Raji (cell line): ENCODE data around the gene MACROD2.

Experiments
- POLR2A ChIP-seq: IDR thresholded peaks from 2 replicates; pipeline ENCODE4 v1.6.1; 2011; ENCODE audit warnings: low read depth, low read length, control low read depth; ENCODE audit not compliant: insufficient read depth

The MACROD2 gene

DNA sequence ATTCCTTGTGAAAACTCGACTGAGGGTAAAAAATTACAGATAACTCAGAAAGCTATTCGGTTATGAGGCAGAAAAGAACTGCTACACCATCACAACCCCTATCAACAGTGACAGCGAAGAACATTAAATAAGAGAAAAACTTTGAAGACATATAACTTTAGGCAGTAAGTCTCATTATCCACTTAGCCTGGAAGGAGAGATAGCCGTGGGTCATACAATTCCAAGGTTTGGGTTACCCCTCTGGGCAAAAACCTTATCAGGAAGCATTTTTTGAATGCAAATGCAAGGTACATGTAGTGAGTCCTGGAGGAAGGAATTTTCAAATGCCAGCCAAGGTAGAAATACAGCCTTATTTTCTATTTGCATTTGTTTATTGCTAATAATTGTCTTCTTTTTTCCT, 212.3 kb downstream of the MACROD2 start:
- no peak for TF ChIP-seq POLR2A

- no peak for TF ChIP-seq POLR2A
Observed at GRCh38 chr20:14208956-14209355, 213.6 kb downstream of the MACROD2 start.

DNA sequence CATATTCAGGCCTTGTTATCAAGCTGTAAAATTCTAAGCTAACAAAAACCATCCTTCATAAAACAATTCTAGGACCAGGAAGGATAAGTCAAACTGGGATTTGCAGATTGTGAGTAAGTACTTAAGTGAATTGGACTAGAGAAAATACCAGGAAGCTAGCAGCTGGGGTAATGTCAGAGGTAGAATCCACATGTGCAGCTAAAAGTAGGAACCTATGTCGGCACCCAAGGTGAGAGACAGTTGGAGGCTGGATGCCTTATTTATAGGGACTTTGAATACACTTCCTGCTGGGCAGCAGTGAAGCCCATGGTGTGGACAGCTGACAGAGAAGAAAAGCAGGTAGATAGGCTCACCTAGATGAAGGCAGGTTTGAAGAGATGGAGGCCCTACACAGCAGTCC, 214.8 kb downstream of the MACROD2 start:
- TF ChIP-seq POLR2A, result no peak

DNA sequence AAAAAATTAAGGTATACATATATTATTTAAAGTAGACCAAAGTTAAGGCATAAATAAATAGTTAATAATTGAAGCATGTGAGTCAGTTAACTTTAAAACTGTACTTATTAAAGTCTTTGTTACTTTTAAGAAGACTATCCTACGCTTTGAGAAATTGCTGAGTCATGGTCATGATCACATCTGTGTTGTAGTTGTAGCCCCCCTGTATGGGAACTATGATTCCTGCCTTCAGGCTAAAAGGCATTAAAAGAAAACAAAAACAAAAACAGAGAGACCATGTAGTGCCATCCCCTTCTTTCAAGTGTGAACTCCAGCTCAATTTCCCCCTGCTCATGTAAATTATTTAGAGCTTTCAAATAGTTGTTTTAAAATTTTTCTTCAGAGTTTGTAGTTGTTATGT, 218.7 kb downstream of the MACROD2 start:
- TF ChIP-seq POLR2A, result no peak

GRCh38 chr20:14219801-14220461, 224.6 kb downstream of the MACROD2 start:
- TF ChIP-seq POLR2A, result no peak

- TF ChIP-seq POLR2A, result no peak
Observed at GRCh38 chr20:14220986-14221385, 225.7 kb downstream of the MACROD2 start.

GRCh38 chr20:14223806-14224205, 228.5 kb downstream of the MACROD2 start:
- TF ChIP-seq POLR2A, result no peak

GRCh38 chr20:14232650-14233049, 237.3 kb downstream of the MACROD2 start:
- TF ChIP-seq POLR2A, result no peak

- no peak for TF ChIP-seq POLR2A
Observed at GRCh38 chr20:14234666-14235295, 239.5 kb downstream of the MACROD2 start.

GRCh38 chr20:14235355-14235754, 240.0 kb downstream of the MACROD2 start:
- no peak for TF ChIP-seq POLR2A

GRCh38 chr20:14245368-14245970, 250.2 kb downstream of the MACROD2 start:
- TF ChIP-seq POLR2A, result no peak

GRCh38 chr20:14259689-14260088, 264.4 kb downstream of the MACROD2 start:
- TF ChIP-seq POLR2A, result no peak

- no peak for TF ChIP-seq POLR2A
Observed at GRCh38 chr20:14260367-14260766, 265.1 kb downstream of the MACROD2 start.

GRCh38 chr20:14264869-14265268, 269.6 kb downstream of the MACROD2 start:
- TF ChIP-seq POLR2A, result no peak

DNA sequence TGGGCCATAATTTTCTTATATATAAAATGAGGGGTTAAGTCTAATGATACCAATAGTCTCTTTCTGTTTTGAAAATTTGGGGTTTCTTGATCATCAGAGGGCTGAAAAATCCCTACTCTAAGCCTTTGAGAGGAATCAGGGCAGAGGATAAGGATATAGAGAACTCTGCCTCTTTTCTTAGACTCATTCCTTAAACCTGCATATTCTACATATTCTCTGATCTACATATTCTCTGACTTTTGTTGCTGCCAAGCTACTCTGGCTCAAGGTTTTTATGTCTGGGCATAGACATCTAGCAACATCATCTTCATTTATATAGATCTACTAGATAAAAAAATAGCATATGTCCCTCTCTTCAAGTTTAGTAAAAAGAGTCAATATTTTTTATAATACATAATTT, 270.9 kb downstream of the MACROD2 start:
- TF ChIP-seq POLR2A, result no peak

GRCh38 chr20:14282140-14282539, 286.8 kb downstream of the MACROD2 start:
- TF ChIP-seq POLR2A, result no peak
